GM23338 (cell line): ENCODE results near the gene PDIA6.

Experiments
- CTCF ChIP-seq, 2 experiments: fragments of 200-600 bp in 1 of 2; sonication (generic) in 1 of 2; conservative IDR thresholded peaks; 2 replicates each; pipeline versions ENCODE4 v1.5.1 to v1.6.1; 2016 to 2017; ENCODE audit warnings: antibody characterized with exemption in 2 of 2, low read depth in 2 of 2, mild to moderate bottlenecking in 2 of 2, moderate library complexity in 1 of 2
- NANOG ChIP-seq: IDR thresholded peaks from 2 replicates; pipeline ENCODE4 v1.6.1; 2016; ENCODE audit warnings: antibody characterized with exemption, borderline replicate concordance
- POLR2AphosphoS5 ChIP-seq: IDR thresholded peaks from 2 replicates; pipeline ENCODE4 v1.6.1; 2016; ENCODE audit warnings: antibody characterized with exemption, low read depth

- no peak for TF ChIP-seq CTCF (conservative IDR thresholded peaks at IDR 0.05; ENCODE audit: low read depth in 2 of 2)
- TF ChIP-seq NANOG, result no peak
- TF ChIP-seq POLR2AphosphoS5, result no peak
Measured at GRCh38 chr2:10844097-10844496, 31.5 kb upstream of the PDIA6 start.
